Loucy (cell line): ENCODE results near the gene TWNK.

ENCODE experiments used
- CTCF ChIP-seq: fragments of 200-600 bp; sonication (generic); conservative IDR thresholded peaks from 2 replicates; pipeline ENCODE4 v1.5.1; 2014; ENCODE audit warnings: mild to moderate bottlenecking, antibody characterized with exemption, low read length
- EZH2phosphoT487 ChIP-seq: fragments of 200-600 bp; IDR thresholded peaks from 2 replicates; pipeline ENCODE4 v1.6.1; 2018; ENCODE audit warnings: antibody characterized with exemption, mild to moderate bottlenecking, moderate library complexity, borderline replicate concordance

GRCh38 chr10:100966887-100967286 is 20.5 kb upstream of the TWNK start:
- TF ChIP-seq CTCF (no peak), EZH2phosphoT487 (no peak)
